Myocyte (in vitro differentiated cells): ENCODE data around the gene PROK2. TPM values are rescaled to one million over a fixed set of nuclear protein-coding genes. Genes with fewer than 3 reads are reported as not detected.

Source experiments
- DNase-seq: peaks from one replicate; pipeline ENCODE4 v3.0.0-alpha.2; 2012; ENCODE audit warnings: low read depth
- total RNA-seq: library from RNA; depleted of rRNA; stranded (reverse); fragments of >200 nt; gene quantifications from 2 replicates; pipeline ENCODE4 v1.2.3, GENCODE V29; 2014

The PROK2 gene
- total RNA-seq, 1 donor from 2014 or later = not detected

- no peak for DNase-seq
These were observed 40.2 kb downstream of the PROK2 start for GRCh38 chr3:71744738-71745137.

GRCh38 chr3:71742621-71743020 is 42.3 kb downstream of the PROK2 start:
- no peak for DNase-seq

- DNase-seq = no peak
These were observed 50.1 kb downstream of the PROK2 start for GRCh38 chr3:71734881-71735280.

GRCh38 chr3:71733319-71733718 is 51.6 kb downstream of the PROK2 start:
- no peak for DNase-seq

GRCh38 chr3:71732637-71733036 is 52.3 kb downstream of the PROK2 start:
- no peak for DNase-seq

- no peak for DNase-seq
These were observed 56.2 kb downstream of the PROK2 start for GRCh38 chr3:71728632-71729342.

GRCh38 chr3:71726146-71726545 is 58.8 kb downstream of the PROK2 start:
- DNase-seq = no peak

- DNase-seq = peak; percentile 25
These were observed 59.5 kb downstream of the PROK2 start, which contains the start of gene EIF4E3 for GRCh38 chr3:71725271-71725991. Gene EIF4E3, minus strand, starts transcription at chr3:71725402. Its CDS starts 35 bp downstream, at chr3:71725367.

GRCh38 chr3:71724584-71725270 is 60.2 kb downstream of the PROK2 start:
- DNase-seq = peak; percentile 36

- DNase-seq = no peak
These were observed 60.8 kb downstream of the PROK2 start for GRCh38 chr3:71724171-71724453.

- DNase-seq = no peak
These were observed 61.3 kb downstream of the PROK2 start for GRCh38 chr3:71723452-71724170.

- DNase-seq = no peak
These were observed 62.3 kb downstream of the PROK2 start for GRCh38 chr3:71722693-71723092.

Other genes starting within 250 kb of the PROK2 start
- 17.9 and 28.8 TPM in 2 replicates for gene FOXP1, start 201.4 kb downstream of the PROK2 start, total RNA-seq
- 0.42 and 0.64 TPM in 2 replicates for gene EIF4E3, start 59.7 kb downstream of the PROK2 start, total RNA-seq
- not detected in 2 replicates for gene GPR27, start 31.3 kb downstream of the PROK2 start, total RNA-seq